ENCODE results near the gene WDR35.

The WDR35 gene

GRCh38 chr2:20016346-20016745 lies 26.4 kb upstream of the WDR35 start:
- TF ChIP-seq YY1 (IDR thresholded peaks at IDR 0.05; ENCODE audit: low read depth) = no peak
- TF ChIP-seq CEBPB (IDR thresholded peaks at IDR 0.05) = no peak
- TF ChIP-seq TEAD4 (IDR thresholded peaks at IDR 0.05) = no peak
- TF ChIP-seq TAF1 (IDR thresholded peaks at IDR 0.05; ENCODE audit: low read depth) = no peak
- TF ChIP-seq USF1 (IDR thresholded peaks at IDR 0.05) = no peak
- no peak for TF ChIP-seq EP300 (IDR thresholded peaks at IDR 0.05; ENCODE audit: borderline replicate concordance)
- peak; percentile 14; the same call in 1 of the 2 replicates for TF ChIP-seq RAD21 (IDR thresholded peaks at IDR 0.05; ENCODE audit: low read depth)
- TF ChIP-seq TCF12 (IDR thresholded peaks at IDR 0.05; ENCODE audit: low read depth) = no peak

GRCh38 chr2:20015482-20016083 lies 25.7 kb upstream of the WDR35 start:
- TF ChIP-seq REST (IDR thresholded peaks at IDR 0.05; ENCODE audit: low read depth) = no peak
- peak; percentile 73 for TF ChIP-seq RAD21 (IDR thresholded peaks at IDR 0.05; ENCODE audit: low read depth)

GRCh38 chr2:20013126-20013849 lies 23.4 kb upstream of the WDR35 start:
- no peak for TF ChIP-seq NFIC (IDR thresholded peaks at IDR 0.05)
- no peak for TF ChIP-seq CREB1 (IDR thresholded peaks at IDR 0.05; ENCODE audit: low read depth)
- no peak for TF ChIP-seq YY1 (IDR thresholded peaks at IDR 0.05; ENCODE audit: low read depth)

- TF ChIP-seq MAX (IDR thresholded peaks at IDR 0.05) (peak; percentile 16; the same call in 1 of the 2 replicates), EGR1 (IDR thresholded peaks at IDR 0.05) (no peak), ZBTB7A (IDR thresholded peaks at IDR 0.05; ENCODE audit: low read depth) (peak; percentile 86), CREB1 (IDR thresholded peaks at IDR 0.05; ENCODE audit: low read depth) (no peak), EP300 (IDR thresholded peaks at IDR 0.05; ENCODE audit: borderline replicate concordance) (no peak), NFIC (IDR thresholded peaks at IDR 0.05) (no peak), USF1 (IDR thresholded peaks at IDR 0.05) (no peak), TCF12 (IDR thresholded peaks at IDR 0.05; ENCODE audit: low read depth) (no peak), TAF1 (IDR thresholded peaks at IDR 0.05; ENCODE audit: low read depth) (peak; percentile 51; the same call in 1 of the 2 replicates), CEBPB (IDR thresholded peaks at IDR 0.05) (no peak), YY1 (IDR thresholded peaks at IDR 0.05; ENCODE audit: low read depth) (no peak), REST (IDR thresholded peaks at IDR 0.05; ENCODE audit: low read depth) (no peak), RAD21 (IDR thresholded peaks at IDR 0.05; ENCODE audit: low read depth) (no peak), FOXM1 (IDR thresholded peaks at IDR 0.05; ENCODE audit: borderline replicate concordance, low read depth) (no peak), TEAD4 (IDR thresholded peaks at IDR 0.05) (peak; percentile 84)
These were observed 22.6 kb upstream of the WDR35 start, which contains the start of gene MATN3 for GRCh38 chr2:20012282-20013125. MATN3 (minus strand) TSS chr2:20012668; CDS start chr2:20012631, 37 bp downstream.

- TF ChIP-seq TEAD4 (IDR thresholded peaks at IDR 0.05) (no peak), MAX (IDR thresholded peaks at IDR 0.05) (no peak), YY1 (IDR thresholded peaks at IDR 0.05; ENCODE audit: low read depth) (no peak), CEBPB (IDR thresholded peaks at IDR 0.05) (no peak), EGR1 (IDR thresholded peaks at IDR 0.05) (no peak), EP300 (IDR thresholded peaks at IDR 0.05; ENCODE audit: borderline replicate concordance) (no peak), RAD21 (IDR thresholded peaks at IDR 0.05; ENCODE audit: low read depth) (no peak), NFIC (IDR thresholded peaks at IDR 0.05) (no peak), TAF1 (IDR thresholded peaks at IDR 0.05; ENCODE audit: low read depth) (no peak), FOXM1 (IDR thresholded peaks at IDR 0.05; ENCODE audit: borderline replicate concordance, low read depth) (no peak), USF1 (IDR thresholded peaks at IDR 0.05) (no peak), REST (IDR thresholded peaks at IDR 0.05; ENCODE audit: low read depth) (no peak)
These were observed 22.1 kb upstream of the WDR35 start for GRCh38 chr2:20012032-20012281.

Data from Ishikawa (cell line).